Effector CD8-positive, alpha-beta T cell (primary cell): ENCODE results near the gene HM13.
A peak's percentile ranks its signal among the peaks of the same experiment; 100 is the strongest.
"Not testable (repeated sequence)": the region's sequence is repeated elsewhere in the genome, so short reads cannot be mapped to it uniquely, and the experiment has no call there.

Experiments used
- DNase-seq: peaks from one replicate; lab custom pipeline; 2025; lab: John Stamatoyannopoulos, UW

HM13 gene

DNA sequence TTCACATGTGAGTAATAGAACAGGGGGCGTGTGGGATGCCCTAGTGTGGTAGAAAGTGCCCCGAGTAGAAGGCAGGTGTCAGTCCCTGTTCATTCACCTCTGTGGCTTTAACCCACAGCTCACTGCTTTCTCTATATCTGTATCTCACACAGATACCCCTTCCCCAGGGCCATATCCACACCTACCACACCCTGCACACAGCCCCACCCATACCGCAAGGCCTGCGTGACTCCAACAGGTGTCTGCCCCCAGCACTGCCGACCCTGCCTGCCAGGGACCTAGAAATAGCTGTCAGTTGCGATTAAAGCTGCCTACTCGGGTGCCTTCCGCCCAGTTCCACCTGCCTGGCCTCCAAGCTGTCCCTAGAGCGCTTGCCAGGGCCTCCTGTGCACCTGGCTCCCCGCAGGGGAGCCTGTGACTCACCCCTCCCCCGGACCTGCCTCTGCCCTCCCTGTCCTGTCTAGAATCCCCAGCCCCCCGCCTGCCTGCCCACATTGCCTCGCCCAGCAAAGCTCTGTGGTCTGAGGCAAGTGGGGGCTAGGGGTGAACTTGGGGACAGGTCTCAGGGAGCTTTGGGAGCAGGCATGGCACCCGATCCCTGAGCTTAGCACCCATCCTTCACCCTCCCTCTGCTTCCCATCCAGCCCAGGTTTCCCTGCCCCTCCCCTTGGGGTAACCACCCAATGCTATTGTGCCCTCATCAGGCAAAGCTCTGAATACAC lies 52.6 kb downstream of the HM13 start:
- DNase-seq, result no peak

DNA sequence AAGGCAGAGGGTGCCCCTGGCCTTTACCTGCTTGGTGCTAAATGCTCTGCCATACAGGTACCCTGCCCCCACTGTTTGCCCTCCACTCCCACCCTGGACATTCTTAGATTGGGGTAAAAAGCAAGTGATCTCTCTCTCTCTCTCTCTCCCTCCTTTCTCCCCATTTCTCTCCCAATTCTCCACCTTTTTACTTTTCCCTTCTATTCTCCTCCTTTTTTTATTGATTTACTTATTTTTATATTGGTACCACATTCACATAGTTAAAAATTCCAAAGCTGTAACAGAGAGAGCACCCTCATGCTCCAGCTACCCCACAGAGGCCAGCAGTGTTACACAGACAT lies 53.1 kb downstream of the HM13 start:
- DNase-seq, result no peak

DNA sequence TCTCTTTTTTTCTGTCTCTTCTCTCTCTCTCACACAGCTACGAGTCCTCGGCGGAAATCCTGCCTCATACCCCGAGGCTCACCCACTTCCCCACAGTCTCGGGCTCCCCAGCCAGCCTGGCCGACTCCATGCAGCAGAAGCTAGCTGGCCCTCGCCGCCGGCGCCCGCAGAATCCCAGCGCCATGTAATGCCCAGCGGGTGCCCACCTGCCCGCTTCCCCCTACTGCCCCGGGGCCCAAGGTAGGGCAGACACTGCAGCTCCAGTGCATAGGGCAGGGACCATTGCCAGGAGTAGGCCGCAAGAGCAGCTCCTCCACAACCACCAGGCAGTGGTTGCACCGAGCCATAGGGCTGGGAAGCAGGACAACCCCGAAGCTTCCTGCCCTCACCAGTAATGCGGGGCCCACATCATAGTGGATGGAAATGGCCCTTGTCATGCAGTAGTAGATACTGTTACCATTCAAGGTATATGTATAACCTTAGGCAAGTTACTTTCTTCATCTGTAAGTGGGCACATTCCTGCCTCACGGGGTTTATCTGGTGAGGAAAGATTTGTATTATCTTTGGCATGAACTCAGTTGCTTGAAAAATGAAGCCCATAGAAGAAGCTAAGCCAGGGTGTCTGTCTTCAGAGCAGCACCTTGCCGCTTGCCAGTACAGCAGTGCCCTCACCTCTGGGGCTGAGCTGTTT lies 53.9 kb downstream of the HM13 start:
- no peak for DNase-seq

DNA sequence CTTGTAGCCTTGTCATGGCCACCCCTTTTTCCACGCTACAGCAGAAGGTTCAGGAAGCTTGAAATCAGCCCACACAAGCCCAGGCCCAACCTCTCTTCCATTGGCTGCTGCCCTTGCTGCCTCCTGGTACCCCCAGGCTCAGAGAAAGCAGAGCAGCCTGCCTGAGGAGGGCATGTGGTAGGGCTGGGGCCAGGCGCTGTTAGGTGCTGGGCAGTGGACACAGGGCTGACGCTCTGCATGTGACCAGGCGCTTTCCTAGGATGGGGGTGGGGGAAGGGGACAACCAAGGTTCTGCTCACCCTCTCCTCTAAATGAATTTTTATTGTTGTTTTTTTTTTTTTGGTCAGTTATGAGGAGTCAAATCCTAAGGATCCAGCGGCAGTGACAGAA lies 54.5 kb downstream of the HM13 start:
- DNase-seq, result no peak

DNA sequence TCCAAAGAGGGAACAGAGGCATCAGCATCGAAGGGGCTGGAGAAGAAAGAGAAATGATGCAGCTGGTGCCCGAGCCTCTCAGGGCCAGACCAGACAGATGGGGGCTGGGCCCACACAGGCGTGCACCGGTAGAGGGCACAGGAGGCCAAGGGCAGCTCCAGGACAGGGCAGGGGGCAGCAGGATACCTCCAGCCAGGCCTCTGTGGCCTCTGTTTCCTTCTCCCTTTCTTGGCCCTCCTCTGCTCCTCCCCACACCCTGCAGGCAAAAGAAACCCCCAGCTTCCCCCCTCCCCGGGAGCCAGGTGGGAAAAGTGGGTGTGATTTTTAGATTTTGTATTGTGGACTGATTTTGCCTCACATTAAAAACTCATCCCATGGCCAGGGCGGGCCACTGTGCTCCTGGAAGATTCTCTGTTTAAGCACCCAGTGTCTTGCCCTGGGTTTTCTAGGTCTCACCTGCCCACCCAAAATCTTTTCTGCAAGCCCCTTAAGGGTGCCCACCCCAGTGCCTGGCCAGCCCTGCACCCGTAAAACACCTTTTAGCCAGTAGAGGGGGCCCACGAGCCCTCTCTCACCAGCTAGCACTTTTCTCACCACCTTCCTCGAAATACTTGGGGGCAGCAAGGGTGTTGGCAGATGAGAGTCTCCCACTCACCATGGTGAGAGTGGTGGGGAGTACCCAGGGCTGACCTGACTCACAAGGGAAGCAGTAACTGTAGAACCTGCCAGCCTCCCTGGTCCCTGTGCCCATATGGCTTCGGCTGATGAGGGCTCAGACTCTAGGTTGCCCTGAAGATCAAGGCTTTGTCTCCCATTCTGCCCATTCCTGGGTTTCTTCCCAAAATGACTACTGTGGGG lies 55.1 kb downstream of the HM13 start:
- peak; percentile 48 for DNase-seq

DNA sequence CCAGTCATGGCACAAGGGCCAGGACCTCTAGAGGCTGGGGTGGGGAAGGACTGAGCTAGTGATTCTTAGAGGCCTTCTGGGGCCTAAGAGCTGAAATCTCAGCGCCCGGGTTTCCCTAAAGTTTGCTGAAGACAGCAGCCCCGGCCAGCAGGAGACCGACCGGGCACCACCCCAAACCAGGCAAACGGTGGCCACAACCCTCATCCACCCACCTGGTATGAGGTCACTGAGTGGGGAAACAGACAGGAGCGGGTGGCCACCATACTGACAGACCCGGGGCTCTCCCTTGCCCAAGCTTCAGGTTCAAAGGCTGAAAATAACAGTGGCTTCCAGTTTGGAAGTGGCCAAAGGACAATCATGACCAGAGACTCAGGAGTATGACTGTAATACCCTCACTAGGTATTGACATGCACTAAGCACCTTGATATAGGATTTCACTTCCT lies 55.8 kb downstream of the HM13 start:
- no peak for DNase-seq

DNA sequence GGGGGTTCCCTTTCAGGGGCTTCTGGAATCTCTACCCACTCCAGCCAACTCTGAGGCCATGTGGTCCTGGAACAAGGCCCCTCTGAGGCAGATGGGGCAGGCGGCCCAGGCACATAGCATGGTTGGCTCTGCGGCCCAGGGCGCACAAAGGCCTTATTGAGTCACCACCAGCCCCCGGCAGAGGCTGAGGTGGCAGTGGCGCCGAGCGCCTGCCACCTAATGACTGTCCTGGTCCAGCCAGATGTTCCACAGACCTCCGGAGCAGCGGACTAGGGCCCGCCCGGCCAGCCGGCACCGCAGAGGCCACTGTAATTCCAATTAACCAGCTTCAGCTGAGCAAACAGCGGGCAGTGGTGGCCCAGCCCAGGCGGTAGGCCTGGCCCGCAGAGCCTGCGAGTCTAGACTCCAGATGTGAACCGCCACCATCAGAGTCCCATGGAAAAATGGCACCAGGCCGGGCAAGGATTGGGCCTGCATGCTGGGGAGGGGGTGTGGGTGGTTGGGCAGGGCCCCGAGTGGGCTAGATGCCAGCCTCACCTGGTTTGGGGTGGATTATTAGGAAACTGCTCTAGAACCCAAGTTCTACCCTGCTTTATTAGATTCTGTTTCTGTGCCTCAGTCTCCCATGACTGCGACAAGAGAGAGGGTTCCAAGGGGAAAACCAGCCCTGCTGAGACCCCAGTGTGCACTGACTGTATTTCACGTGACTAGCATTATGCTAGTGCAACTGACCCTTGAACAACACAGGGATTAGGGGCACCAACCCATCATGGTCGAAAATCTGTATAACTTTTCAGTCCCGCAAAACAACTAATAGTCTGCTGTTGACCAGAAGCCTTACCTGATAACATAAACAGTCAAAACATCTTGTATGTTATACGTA lies 56.7 kb downstream of the HM13 start:
- no peak for DNase-seq

DNA sequence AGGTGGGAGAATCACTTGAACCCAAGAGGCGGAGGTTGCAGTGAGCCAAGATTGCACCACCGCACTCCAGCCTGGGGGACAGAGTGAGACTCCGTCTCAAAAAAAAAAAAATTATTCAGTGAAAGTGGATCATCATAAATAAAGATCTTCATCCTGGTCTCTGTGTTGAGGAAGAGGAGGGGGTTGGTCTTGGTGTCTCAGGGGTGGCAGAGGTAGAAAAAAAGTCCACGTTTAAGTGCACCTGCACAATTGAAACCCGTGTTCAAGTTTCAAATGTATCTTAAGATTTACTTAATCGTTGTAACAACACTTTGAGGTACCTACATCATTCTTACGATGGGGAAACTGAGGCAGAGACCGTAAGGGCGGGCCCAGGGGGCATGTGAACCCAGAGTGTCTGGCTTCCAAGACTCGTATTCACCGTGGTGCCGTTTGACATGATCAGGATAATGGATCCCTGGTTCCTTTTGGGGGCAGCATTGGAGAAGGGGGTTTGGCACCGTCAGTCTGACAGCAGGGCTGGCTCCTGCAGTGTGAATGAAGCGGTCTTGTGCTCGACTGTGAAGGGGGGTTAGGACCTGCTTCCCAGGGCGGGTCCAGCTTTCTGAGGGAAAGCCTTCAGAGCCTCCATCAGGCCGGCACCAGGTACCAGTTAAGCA lies 57.9 kb downstream of the HM13 start:
- DNase-seq, result no peak

DNA sequence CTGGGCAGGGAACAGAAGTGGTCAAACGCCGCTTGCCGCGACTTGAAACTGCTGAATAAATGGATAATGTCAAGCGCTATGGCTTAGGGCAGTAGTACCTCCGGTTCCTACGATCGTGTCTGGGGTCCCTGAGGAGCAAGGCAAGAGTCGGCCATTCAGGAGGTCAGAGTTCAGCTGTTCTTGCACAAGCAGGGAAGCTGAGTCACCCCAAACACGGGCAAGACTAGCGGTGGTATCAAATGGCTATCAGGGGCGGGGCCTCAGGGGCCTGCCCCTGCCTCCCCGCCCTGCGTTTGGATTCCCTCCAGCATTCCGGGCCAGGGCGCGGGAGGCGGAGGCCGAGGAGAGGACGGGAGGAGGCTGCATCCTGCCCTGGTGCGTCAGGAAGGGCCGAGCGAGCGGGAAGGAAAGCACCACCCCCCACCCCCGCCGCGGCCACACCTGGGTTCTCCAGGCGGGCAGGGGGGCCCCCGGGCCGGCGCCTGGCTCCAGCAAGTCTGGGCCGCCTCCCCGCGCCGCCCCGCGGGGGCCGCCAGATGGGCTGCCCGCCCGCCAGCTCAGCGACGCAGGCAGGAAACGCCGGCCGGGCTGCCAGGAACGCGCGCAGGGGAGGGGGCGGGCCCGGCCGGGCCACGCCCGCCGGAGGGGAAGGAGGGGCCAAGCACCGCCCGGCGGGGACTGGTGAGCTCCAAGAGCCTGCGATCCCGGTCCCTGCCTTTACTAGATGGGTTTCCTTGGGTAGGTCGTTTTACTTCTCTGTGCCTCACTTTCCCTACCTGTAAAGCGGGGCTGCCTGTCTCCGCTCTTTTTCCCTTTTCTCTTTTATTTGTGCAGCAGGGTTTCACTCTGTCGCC lies 58.7 kb downstream of the HM13 start:
- peak; percentile 78 for DNase-seq

DNA sequence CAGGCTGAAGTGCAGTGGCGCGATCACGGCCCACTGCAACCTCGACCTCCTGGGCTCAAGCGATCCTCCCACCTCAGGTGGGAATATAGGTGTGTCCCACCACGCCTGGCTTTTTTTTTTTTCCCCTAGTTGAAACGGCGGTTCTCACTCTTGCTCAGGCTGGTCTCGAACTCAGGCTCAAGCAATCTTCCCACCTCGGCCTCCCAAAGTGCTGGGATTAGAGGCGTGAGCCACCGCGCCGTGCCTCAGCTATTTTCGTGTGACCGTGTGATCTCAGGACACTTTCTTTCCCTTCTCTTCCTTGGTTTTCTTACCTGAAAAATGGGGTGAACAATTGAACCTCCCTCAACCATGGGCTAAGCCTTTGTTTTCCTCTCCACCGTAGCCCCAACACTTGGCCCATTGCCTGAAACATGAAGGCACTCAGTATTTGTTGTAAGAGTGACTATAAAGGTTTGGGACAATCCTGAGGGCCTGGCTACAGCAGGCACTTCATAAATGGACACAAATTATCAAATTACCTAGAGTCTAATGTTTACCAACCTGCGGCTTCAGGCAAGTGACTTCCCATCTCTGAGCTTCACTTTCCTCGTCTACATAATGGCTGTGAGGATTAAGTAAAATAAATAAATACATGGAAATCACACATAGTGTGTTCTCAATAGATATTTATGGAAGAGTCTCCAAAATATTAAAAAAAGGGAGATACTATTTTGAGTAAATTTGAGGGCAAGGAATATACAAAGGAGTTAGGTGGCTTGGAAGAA lies 59.5 kb downstream of the HM13 start:
- DNase-seq, result no peak

DNA sequence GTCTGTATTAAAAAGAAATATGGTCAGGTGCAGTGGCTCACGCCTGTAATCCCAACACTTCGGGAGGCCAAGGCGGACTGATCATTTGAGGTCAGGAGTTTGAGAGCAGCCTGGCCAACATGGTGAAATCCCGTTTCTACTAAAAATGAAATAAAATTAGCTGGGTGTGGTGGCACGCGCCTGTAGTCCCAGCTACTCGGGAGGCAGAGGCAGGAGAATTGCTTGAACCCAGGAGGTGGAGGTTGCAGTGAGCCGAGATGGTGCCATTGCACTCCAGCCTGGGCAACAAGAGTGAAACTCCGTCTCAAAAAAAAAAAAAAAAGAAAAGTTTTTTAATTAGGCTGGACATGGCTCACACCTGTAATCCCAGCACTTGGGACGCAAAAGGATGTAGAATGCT lies 60.7 kb downstream of the HM13 start:
- DNase-seq, result not testable (repeated sequence)

DNA sequence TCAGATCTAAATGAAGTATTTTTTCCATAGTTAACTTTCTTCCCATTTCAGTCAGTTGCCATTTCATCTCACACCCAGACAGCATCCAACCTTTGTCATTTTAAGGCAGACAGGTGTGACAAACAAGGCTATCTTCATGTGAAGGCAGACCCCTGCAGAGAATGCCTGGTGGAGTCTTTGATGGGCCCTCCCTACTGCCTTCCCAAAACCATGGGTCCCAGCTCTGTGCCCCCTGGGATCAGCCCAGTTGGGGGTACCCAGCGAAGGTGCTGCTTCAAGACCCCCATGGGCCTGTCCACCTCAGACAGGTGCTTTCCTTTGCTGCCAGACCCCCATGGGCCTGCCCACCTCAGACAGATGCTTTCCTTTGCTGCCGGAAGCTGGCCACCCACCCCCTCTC lies 62.5 kb downstream of the HM13 start:
- DNase-seq, result no peak

DNA sequence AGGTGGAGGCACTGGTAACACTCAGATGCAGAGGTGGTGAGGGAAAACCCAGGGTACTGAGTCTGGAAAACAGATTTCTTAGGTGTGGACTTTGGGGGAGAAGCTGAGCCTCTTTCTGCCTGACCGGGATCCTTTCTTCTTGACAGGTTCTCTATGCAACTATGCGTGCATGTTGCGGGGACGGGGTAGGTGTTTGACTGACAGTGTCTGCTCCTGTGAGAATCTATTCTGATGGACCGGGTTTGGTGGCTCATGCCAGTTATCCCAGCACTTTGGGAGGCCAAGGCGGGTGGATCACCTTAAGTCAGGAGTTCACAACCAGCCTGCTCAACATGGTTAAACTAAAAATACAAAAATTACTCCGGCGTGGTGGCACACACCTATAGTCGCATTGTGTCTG lies 63.0 kb downstream of the HM13 start:
- DNase-seq, result no peak

DNA sequence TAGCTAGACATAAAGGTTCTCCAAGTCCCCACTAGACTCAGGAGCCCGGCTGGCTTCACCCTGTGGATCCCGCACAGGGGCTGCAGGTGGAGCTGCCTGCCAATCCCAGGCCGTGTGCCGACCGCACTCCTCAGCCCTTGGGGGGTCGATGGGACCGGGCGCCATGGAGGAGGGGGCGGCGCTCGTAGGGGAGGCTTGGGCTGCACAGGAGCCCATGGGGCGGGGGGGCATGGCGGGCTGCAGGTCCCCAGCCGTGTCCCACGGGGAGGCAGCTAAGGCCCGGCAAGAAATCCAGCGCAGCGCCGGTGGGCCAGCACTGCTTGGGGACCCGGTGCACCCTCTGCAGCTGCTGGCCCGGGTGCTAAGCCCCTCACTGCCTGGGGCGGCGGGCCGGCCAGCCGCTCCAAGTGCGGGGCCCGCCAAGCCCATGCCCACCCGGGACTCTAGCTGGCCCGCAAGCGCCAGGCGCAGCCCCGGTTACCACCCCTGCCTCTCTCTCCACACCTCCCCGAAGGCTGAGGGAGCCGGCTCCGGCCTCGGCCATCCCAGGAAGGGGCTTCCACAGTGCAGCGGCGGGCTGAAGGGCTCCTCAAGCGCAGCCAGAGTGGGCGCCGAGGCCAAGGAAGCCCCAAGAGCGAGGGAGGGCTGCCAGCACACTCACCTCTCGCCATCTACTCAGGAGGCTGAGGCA lies 64.4 kb downstream of the HM13 start:
- DNase-seq, result no peak

DNA sequence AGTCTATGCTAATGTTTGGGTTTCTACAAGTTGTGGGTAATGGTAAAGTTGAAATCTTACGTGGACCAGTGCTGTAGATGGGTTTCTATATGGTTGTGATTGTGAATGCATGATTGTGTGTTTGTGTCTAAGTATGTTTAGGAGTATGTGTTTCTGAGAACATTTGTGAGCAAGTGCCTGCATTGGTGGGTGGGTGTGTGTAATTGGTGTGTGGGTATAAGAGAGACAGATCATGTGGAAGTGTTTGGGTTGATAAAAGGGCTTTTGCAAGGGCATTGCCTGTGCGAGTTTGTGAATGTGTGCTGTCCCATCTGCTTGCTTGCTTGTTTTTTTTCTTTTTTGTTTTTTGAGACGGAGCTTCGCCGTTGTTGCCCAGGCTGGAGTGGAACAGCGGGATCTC lies 65.0 kb downstream of the HM13 start:
- DNase-seq, result no peak

DNA sequence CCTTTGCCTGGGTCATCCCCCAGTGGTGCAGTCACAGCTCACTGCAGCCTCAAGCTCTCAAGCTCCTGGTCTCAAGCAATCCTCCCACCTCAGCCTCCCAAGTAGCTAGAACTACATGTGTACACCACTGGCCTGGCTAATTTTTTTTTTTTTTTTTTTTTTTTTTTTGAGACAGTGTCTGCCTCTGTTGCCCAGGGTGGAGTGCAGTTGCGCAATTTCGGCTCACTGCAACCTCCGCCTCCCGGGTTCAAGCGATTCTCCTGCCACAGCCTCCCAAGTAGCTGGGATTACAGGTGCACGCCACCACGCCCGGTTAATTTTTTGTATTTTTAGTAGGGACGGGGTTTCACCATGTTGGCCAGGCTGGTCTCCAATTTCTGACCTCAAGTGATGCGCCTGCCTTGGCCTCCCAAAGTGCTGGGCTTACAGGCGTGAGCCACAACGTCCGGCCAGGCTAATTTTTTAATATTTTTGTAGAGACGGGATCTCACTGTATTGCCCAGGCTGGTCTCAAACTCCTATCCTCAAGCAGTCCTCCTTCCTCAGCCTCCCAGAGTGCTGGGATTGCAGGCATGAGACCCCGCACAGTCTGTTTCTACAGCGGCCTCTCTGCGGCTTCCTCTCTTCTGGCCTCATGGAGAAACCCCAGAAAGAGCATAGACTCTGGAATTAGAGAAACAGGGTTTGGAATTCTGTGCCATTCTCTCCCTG lies 65.9 kb downstream of the HM13 start:
- not testable (repeated sequence) for DNase-seq

DNA sequence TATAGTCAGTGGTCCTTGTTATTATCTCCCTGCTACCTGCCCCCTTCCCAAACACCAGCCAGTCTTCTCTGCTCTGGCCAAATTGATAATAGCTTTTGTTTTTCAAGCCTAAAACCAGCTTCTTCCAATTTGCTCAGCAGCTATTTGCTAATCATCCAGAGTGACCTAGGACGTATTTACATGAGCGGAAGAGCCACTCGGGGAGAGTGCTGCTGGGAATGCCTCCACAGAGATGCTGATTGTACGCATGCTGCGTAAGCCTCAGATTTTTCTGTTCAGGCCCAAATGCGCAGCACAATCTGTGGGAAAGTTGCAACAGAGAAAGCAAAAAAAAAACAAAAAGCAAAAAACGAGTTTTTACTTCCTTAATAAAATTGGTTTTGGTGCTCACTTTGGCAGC lies 66.5 kb downstream of the HM13 start:
- DNase-seq, result no peak

DNA sequence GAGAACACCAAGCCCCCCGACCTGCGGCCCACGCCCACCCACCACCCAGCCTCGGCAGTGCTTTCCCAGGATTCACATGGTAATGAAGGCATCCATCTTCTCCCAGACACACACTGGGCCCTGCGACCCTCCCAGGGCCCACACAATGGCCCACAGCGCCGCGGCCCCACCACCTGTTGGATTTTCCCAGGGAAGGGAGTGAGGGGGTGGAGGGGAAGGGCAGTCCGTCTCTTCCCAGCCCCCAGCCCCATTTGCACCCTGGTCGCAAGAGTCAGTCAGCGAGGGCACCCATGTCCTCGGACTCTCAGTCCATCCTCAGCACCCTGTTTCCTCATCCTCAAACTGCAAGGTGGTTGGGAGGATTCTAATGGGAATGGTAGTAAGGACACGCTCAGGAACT lies 67.1 kb downstream of the HM13 start:
- no peak for DNase-seq
